HG03159 (cell line): ENCODE results near the gene FAM237B.
"Not testable (repeated sequence)": the region's sequence is repeated elsewhere in the genome, so short reads cannot be mapped to it uniquely, and the experiment has no call there.

Experiments used
- ATAC-seq: cut with Tn5 transposase; IDR thresholded peaks from one replicate; pipeline ENCODE4 v1.9.1; 2021; ENCODE audit warnings: mild to moderate bottlenecking, moderate library complexity; ENCODE audit not compliant: unreplicated experiment

The FAM237B gene

GRCh38 chr7:90320801-90321494 lies at the start of gene FAM237B:
Gene FAM237B, minus strand, starts transcription at chr7:90321304. Its CDS starts 1,556 bp downstream, at chr7:90319748.
- no peak for ATAC-seq

GRCh38 chr7:90351987-90352386 lies 30.9 kb upstream of the FAM237B start:
- no peak for ATAC-seq

- ATAC-seq, result not testable (repeated sequence)
Measured at GRCh38 chr7:90350032-90350431, 28.9 kb upstream of the FAM237B start.

- ATAC-seq, result no peak
Measured at GRCh38 chr7:90349305-90349704, 28.2 kb upstream of the FAM237B start.

GRCh38 chr7:90347759-90348158 lies 26.7 kb upstream of the FAM237B start:
- ATAC-seq, result no peak

GRCh38 chr7:90346336-90347125 lies 25.4 kb upstream of the FAM237B start, which contains the start of gene GTPBP10:
Gene GTPBP10, plus strand, starts transcription at chr7:90346716. Its CDS starts 26 bp downstream, at chr7:90346742.
- ATAC-seq, result peak; percentile 94

GRCh38 chr7:90345595-90346335 lies 24.7 kb upstream of the FAM237B start:
- peak; percentile 20 for ATAC-seq

GRCh38 chr7:90345016-90345415 lies 23.9 kb upstream of the FAM237B start:
- ATAC-seq, result no peak

- ATAC-seq, result no peak
Measured at GRCh38 chr7:90337106-90337505, 16.0 kb upstream of the FAM237B start.

- ATAC-seq, result not testable (repeated sequence)
Measured at GRCh38 chr7:90334926-90335325, 13.8 kb upstream of the FAM237B start.

GRCh38 chr7:90334193-90334843 lies 13.2 kb upstream of the FAM237B start:
- no peak for ATAC-seq

- no peak for ATAC-seq
Measured at GRCh38 chr7:90326500-90326899, 5.4 kb upstream of the FAM237B start.

GRCh38 chr7:90322837-90323236 lies 1.7 kb upstream of the FAM237B start:
- ATAC-seq, result no peak

- no peak for ATAC-seq
Measured at GRCh38 chr7:90320418-90320800, 695 bp downstream of the FAM237B start.

GRCh38 chr7:90320014-90320413 lies 1.1 kb downstream of the FAM237B start:
- no peak for ATAC-seq

- ATAC-seq, result no peak
Measured at GRCh38 chr7:90313907-90314306, 7.2 kb downstream of the FAM237B start.

GRCh38 chr7:90312745-90313144 lies 8.4 kb downstream of the FAM237B start:
- no peak for ATAC-seq

GRCh38 chr7:90311175-90311574 lies 9.9 kb downstream of the FAM237B start:
- no peak for ATAC-seq

GRCh38 chr7:90309872-90310271 lies 11.2 kb downstream of the FAM237B start:
- no peak for ATAC-seq

- ATAC-seq, result no peak
Measured at GRCh38 chr7:90303241-90303640, 17.9 kb downstream of the FAM237B start.
